ENCODE data around the gene ADGRL2.

The ADGRL2 gene

GRCh38 chr1:81808760-81809159, 8.0 kb downstream of the ADGRL2 start:
- no peak for DNase-seq

GRCh38 chr1:81809808-81810207, 9.1 kb downstream of the ADGRL2 start:
- no peak for DNase-seq

GRCh38 chr1:81811757-81812371, 11.1 kb downstream of the ADGRL2 start:
- DNase-seq, result no peak

GRCh38 chr1:81812712-81813111, 12.0 kb downstream of the ADGRL2 start:
- DNase-seq, result no peak

GRCh38 chr1:81813691-81814090, 13.0 kb downstream of the ADGRL2 start:
- no peak for DNase-seq

GRCh38 chr1:81819613-81820012, 18.9 kb downstream of the ADGRL2 start:
- DNase-seq, result no peak

GRCh38 chr1:81820765-81821164, 20.0 kb downstream of the ADGRL2 start:
- DNase-seq, result no peak

- DNase-seq, result no peak
Measured at GRCh38 chr1:81823082-81823481, 22.3 kb downstream of the ADGRL2 start.

GRCh38 chr1:81824759-81825158, 24.0 kb downstream of the ADGRL2 start:
- no peak for DNase-seq

- DNase-seq, result no peak
Measured at GRCh38 chr1:81827942-81828341, 27.2 kb downstream of the ADGRL2 start.

GRCh38 chr1:81832573-81832972, 31.8 kb downstream of the ADGRL2 start:
- DNase-seq, result no peak

GRCh38 chr1:81833722-81834121, 33.0 kb downstream of the ADGRL2 start:
- no peak for DNase-seq

GRCh38 chr1:81834268-81834667, 33.5 kb downstream of the ADGRL2 start:
- no peak for DNase-seq

GRCh38 chr1:81834921-81835698, 34.4 kb downstream of the ADGRL2 start:
- no peak for DNase-seq

- DNase-seq, result no peak
Measured at GRCh38 chr1:81836007-81836626, 35.4 kb downstream of the ADGRL2 start.

GRCh38 chr1:81838600-81839218, 38.0 kb downstream of the ADGRL2 start:
- DNase-seq, result no peak

- no peak for DNase-seq
Measured at GRCh38 chr1:81840805-81841204, 40.1 kb downstream of the ADGRL2 start.

- no peak for DNase-seq
Measured at GRCh38 chr1:81841795-81842194, 41.1 kb downstream of the ADGRL2 start.

GRCh38 chr1:81844477-81844876, 43.7 kb downstream of the ADGRL2 start:
- DNase-seq, result no peak

- DNase-seq, result no peak
Measured at GRCh38 chr1:81846630-81847029, 45.9 kb downstream of the ADGRL2 start.

- no peak for DNase-seq
Measured at GRCh38 chr1:81847063-81847462, 46.3 kb downstream of the ADGRL2 start.

GRCh38 chr1:81848880-81849682, 48.3 kb downstream of the ADGRL2 start:
- no peak for DNase-seq

GRCh38 chr1:81850031-81850430, 49.3 kb downstream of the ADGRL2 start:
- DNase-seq, result no peak
